ENCODE results near the gene GRM5. TPM values are rescaled to one million over a fixed set of nuclear protein-coding genes. Genes with fewer than 3 reads are reported as not detected.
A peak's percentile ranks its signal among the peaks of the same experiment; 100 is the strongest.

GRM5 gene
- polyA plus RNA-seq, 10 donors: 0.04 to 0.12 (median 0.07) TPM; not detected in 6

DNA sequence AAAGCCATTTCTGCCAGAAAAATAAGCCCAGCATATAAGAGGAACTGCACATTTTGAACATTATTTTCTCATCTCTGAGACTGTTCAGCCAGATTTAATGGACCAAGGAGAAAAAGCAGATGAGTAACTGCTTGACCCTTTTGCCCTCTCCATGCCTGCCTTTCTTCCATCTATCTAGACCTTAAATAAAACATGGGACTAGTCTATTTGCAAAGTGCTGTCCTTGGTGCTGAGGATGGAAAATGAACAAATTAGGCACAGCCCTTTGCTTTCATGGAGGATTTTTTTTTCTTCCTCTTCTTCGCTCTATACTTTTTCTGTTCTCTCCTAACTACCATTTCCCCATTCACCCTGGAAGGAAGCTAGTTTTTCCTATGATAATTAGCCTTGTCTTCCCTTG is 361.3 kb downstream of the GRM5 start:
- peak in 2 of 3 donors; percentile 3 to 28 for DNase-seq

DNA sequence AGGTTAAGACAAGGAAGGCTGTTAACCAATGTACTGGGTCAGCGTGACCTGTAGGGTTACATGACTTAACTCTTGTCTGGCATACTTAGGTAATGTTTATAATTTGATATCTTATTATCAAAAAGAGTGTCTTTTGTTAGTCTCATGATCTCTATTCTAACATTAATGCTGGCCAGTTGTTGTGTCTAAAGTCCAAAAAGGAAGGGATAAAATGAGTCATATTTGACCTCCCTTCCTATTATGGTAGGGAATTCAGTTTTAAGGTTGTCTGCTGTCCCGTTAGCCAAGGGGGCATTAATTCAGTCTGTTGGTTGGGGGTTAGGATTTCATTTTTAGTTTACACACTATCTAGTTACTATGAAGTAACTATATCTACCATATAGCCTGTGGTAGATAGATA is 364.0 kb downstream of the GRM5 start:
- DNase-seq: no peak

DNA sequence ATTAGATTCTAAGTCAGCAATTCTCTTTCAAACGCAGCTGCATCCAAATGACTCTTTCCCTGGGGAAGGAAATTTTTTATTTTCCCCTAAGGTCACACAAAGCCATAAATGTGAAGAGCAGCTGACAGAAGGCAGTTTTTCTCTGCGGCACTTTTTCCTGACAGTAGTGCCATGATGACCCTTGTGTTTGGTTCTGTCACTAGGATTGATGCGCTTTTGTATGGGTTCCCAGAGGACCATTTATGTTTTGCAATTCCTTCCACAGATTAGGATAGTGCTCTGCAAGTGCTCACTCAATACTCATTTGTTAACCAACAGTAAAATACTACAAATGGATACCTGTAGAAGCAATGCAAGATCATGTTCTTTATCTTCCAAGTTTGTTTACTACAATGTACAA is 368.6 kb downstream of the GRM5 start:
- no peak for DNase-seq

DNA sequence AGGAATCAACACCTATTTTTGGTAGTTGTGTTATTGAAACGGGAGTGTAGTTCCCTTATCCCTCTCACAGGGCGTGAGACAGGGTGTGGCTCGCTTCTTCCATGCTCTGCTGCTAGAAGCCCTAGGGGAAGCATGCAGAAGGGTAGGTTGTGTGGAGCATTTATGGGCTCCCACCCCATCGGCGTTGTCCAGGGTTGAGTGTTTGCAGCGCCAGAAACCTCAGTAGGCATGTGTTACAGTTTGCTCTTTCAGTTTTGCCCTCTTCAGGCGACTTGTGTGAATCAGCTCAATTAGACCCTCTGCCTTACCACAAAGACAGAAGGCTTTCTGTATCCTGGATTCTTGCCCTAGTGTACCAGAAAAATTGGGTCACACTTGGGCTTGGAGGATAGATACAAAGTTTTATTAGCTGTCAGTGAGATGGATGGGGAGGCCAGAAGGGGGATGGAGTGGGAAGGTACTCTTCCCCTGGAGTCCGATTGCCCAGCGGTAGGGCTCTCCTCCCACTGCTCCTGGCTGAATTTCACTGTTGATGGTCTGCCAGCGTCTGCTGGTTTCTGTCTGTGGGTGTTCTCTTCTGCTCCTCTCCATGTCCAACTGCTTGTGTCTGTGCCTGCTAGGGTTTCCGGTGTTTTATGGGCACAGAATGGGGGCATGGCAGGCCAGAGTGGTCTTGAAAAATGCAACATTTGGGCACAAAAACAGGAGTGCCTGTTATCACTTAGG is 369.9 kb downstream of the GRM5 start:
- DNase-seq: no peak

DNA sequence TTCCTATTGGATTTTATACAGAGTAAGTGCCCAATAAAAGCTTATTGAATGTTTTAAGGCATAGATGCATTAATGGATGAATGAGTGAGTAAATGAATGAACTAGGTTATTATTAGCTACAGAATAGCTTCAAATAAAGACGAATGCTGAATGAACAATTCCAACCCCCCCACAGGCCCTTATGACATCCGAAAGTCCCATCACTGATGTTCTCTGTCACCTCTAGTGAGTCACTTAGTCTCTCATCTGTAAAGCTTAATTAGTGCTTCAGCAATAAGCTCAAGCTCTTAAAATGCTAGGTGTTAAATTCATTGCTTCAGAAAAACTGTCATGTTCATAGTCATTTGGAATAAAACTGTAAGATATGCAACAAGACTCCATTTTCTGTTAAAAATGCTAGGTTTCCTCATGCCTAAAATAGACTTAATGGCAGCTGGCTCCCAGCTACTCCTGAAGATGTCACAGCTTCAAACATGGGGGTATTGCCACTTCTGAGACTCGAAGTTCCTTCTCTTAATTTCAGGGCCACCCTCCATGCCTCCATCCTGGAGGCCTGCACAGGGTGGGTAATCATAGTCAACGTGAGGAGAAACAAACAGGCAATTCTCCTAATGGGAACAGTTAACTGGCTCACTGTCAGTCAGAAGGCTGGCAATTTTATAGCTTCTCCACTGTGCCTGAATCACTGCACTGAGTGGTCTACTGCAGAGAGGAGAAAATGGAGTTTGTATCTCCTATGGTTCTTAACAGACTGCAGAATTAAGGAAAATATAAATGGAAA is 373.3 kb downstream of the GRM5 start:
- DNase-seq: no peak

DNA sequence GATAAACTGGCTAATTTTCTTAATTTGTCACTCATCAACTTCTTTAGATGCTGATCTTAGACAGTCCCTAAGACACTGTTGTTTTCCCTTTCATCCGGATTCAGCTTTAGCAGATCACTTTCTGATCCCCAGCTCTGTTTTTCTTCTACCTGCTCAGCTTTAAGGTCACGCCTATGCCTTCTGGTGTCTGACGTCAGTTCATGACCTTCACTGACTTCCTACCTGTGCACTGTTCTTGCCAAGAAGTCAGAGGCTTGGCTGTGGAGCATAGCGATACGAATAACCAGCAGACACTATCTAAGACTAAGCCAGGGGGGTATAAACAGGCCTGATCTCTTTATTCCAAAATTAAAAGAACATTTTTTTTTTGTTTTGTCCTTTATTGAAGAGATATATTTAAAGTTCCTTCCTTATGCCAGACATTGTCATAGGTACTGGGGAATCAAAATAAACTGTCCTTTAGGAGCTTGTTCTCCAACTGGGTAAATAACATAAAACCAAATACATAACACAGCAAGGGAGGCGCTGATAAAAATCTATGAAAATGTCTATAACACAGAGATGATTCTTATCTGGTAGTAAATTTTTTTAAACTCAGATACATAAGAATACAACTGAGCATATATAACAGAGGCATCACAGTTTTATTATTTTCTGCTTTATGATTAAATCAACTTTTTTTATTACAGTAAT is 376.1 kb downstream of the GRM5 start:
- DNase-seq: no peak

DNA sequence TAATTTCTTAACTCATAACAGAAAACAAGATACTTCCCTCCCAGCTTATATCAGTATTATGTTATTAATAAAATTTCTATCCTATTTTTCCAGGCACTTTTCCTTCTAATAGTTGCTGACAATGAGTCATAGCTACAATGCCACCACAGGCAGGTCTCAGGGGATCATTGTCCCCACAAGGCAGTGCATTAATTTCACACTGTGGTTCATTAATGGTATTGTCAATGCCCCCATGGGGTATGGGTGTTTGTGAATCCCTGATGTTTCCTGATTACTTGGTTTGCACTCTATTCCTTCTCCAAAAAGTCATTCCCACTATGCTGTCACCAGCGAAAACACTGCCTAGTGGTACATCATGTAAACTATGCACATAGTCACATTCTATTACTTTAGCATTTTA is 382.8 kb downstream of the GRM5 start:
- DNase-seq: no peak

DNA sequence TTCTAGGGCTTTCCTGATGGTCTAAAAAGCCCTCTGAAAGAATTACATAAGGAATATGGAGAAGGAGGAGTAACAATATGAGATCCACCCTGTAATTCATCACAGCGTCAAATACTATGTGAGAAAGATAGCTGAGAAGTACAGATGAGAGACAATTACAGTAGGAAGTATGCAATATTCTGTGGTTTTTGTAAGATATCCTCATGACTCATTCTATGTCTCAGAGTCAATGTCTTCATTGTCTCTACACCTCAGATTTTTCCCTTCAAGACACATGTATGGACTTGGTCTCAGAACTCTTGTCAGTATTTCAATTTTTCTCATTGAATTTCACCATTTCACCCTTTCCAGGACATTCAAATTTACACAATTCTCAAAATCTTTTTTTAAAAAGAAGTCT is 385.0 kb downstream of the GRM5 start:
- DNase-seq: peak in 1 of 3 donors; percentile 7

DNA sequence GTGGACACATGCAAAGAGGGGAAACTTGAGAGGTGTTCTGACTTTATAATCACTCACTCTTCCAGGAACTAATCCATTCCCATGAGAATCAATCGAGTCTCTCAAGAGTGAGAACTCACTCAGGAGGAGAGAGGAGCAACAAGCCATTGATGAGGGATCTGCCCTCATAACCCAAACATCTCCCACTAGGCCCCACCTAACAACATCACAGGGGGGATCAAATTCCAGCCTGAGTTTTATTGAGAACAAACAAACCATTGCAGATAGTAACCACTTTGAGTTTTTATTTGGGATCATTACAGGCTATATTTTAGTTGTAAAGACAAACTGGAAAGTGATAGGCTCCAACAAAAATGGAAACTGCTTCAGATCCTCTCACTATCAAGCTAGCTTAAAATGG is 399.4 kb downstream of the GRM5 start:
- DNase-seq: no peak

DNA sequence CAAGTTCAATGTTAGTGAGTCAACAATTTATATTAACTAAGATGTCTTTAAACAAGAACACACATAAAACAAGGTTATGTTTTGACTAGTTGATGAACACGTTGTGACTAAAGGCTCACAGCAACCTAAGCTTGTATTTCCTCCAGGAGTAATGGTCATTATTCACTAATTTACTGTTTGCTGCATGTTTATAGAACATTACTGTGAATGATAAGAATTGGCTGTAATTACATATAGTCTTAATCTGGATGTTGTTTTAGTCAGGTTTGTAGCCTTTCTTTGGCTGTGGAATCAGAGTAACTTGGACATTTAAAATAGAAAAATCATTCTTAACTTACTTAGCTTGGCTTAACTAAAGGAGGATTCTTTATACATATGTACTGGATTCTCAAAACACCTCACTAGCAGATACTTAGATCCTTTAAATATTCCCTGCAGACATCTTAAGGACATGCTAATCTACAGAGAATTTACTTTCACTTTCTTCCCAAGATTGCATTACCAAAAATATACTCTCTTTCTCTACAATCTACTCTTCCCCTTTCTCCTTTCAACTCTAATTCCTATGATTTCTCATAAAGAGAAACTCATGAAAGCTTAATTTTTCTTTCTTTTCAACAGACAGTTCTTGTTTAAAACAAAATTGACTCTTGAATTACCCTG is 408.6 kb downstream of the GRM5 start:
- no peak for DNase-seq

DNA sequence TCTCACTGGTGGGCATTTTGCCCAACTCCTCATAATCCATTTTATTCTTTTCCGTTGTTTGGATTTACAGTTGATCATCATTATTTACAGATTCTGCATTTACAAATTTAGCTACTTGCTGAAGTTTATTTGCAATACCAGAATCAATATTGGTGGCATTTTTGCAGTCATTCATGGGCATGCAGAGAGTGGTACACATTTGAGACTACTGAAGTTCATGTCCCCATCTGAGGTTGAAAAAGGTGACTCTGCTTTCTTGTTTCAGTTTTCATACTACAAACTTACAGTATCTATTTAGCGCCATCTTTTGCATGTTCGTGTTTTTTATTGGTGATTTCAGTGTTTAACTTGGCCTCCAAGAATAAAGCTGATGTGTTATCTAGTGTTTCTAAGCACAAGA is 409.5 kb downstream of the GRM5 start:
- DNase-seq: no peak

DNA sequence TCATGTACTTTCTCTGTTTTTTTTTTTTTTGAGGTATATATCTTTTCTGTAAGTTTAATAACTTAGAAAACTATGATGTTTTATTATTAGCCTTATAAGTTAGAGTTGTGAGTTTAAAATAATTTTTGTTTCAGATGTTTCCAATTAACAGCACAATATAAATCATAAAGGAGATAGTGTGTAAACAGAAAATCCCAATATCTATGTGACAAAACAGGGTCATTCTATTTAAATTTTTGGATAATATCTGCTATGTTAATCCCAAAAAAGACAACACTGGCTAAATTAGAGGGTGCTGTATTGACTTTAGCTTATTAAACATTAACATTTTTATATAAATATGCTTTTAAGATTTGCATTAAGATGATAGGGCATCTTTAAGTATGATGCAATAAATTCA is 410.1 kb downstream of the GRM5 start:
- no peak for DNase-seq

DNA sequence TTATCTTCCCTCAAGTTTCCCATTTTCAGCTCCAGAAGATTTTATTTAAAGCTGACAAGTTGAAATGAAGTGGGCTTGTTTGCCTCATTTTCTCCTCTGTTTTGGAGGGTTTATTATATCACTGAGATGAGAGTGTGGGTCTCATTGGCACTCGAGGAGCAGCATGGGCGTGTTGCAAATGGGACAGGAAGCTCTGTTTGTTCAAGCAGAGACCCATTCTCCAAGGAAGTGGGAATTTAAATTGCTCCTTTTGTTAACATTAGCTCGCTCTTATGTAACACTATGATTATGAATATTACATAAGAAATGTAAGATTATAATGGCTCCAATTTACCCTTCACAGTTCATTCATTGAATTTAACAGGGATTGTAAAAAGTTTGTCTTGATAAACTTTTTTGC is 410.6 kb downstream of the GRM5 start:
- no peak for DNase-seq

DNA sequence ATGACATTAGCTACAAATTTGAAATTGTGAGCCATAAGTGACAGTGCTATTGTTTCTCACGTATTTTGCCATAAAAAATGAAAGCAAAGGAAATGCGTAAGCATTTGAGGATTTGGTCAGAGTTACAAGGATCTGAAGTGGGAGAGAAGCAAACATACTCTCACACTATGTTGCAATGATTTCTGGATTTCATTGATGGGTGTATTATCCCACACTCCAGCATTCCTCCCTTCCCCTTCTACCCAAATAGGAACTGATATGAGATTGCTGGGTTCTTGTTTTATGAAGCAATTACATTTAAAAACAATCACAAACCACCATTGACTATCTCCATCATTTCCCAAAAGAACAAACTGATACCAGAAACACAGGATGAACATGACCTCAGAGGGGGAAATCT is 414.2 kb downstream of the GRM5 start:
- no peak for DNase-seq

DNA sequence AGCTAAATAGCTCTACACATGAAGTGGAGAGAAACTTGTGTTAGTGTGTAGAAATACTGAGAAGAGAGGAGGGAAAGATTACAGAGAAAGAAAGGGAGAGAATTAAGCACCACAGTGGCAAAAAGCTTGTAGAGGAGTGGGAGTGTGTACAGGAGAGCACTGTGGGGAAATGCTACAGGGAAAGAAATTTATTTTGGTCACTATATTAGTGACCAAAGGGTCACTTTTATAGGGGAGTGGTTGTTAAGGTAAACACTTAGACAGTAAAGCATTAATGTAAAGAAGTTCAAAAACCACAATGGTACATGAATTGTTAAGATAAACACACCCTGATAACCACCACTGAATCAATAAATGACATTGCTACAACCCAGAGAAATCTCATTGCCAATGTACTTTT is 421.1 kb downstream of the GRM5 start:
- no peak for DNase-seq

DNA sequence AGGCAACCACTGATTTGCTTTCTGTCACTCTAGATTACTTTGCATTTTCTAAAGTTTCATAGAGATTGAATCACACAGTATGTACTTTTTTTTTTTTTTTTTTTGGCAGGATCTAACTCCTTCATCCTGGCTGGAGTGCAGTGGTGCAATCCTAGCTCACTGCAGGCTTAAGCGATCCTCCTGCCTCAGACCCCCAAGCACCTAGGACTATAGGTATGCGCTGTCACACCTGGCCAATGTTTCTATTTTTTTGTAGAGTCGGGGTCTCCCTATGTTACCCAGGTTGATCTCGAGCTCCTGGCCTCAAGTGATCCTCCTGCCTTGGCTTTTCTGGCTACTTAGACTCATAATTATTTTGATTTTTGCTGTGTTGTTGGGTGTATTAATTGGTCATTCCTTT is 433.6 kb downstream of the GRM5 start:
- no peak for DNase-seq

DNA sequence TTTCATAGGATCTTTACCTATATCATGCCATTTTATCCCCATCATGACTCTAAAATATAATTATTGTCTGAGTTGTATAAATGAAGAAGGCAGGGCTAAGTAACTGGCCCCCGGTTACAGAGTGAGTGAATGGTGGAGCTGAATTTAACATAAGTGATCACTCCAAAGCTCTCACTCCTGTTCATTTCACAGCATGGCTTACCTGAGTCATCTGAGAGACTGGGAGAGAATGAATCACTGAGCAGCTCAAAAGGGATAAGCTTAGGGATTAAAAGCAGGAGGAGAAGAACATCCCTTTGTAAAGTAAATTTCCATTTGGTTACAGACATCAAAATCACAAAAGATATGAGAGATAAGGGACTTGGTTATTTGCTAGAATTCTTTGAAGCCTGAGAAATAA is 434.3 kb downstream of the GRM5 start:
- no peak for DNase-seq

DNA sequence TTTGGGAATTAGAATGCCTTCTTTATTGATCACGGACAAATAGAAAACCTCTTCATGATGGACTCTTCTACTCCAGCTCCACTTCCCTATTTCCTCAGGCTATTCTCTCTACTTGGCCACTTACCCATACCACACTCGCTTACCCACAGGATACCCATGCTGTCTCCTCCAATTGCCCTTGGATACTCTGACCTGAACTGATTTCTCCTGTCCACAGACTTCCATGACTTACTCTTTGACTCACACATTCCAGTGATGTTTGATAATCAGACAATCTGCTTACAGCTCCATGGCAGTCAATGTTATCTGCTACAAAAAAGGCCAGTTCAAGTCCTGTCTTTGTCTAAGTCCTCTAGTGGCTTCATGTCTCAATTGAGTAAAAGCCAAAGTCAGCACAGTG is 436.3 kb downstream of the GRM5 start:
- DNase-seq: no peak

DNA sequence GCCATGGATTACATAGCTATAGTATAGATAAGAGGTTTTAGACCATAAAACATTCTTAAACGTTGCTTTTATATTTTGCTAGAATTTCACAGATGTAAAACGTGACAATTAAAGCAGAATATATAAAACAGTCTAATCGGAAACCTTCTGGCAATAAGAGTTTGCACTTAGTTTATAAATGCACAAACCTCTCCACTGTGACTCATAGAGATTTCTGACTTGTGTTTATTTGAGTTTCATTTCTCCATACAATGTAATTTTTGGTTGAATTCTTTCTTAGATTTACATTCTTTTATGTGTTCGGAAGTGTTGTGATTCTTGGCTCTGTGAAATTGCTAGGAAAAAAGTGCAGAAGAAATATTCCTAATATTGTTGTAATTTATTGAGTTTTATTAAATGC is 439.6 kb downstream of the GRM5 start:
- no peak for DNase-seq

DNA sequence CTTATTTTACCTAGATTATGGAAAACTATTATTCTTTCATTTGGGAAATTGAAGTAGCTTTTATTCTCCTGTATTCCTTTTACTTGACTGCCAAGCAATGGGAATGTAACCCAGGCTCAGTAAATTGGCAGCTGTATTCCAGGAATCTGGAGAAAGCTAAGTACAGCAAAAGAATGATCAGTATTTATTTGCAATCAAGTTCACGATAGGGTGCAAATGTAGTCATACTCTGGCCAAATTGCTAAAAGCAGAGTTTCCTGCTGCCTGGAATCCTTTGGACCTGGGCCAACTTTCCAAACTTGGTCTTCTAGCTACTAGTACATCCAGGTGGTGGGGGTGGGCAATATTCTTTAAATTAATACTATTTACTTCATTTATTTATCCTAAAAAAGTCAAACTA is 442.3 kb downstream of the GRM5 start:
- peak in 1 of 3 donors; percentile 7 for DNase-seq

DNA sequence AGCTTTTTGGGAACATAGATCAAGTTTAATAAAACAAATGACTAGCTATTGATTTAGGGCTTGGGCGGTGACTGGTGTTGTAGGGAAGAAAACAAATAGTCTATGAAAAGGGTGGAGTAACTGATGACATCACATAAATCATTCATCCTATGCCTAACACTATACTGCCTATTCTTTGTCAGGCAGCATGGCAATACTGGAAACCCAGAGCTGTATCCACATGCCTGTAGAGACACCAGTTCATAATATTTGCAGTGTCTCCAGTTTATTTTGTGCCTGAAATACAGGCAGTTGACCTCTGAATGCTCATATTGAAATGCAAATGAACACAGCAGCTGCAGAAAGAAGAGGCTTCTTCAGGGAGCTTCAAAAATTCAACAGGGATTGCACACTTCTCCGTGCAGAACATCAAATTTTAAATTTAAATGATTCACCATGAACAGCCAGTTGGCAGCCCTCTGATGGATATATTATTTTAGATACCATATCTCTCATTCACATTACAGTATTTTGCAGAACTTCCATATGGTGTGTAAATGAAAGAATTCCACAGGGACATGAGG is 445.1 kb downstream of the GRM5 start:
- peak in 1 of 3 donors; percentile 25 for DNase-seq
